GM12878 (cell line): ENCODE data around the gene B9D2. TPM values are rescaled to one million over a fixed set of nuclear protein-coding genes. Genes with fewer than 3 reads are reported as not detected.

ENCODE experiments used
- ATAC-seq: fragments of 200-7000 bp; cut with Tn5 transposase; 3 replicates; pipeline ENCODE4 v1.9.1; 2020; ENCODE audit warnings: mild to moderate bottlenecking, moderate library complexity
- BruUV-seq: library from RNA; stranded (reverse); fragments of 400-500 nt; replicated peaks from 2 replicates; lab custom pipeline; 2021; lab: Mats Ljungman, UMichigan
- CTCF ChIA-PET: fragments of 300-600 bp; sonication (Branson Sonifier 250); formaldehyde crosslinking; extraction: SDS; loops from one replicate; lab custom pipeline; 2021; ENCODE audit warnings: inconsistent platforms; lab: Yijun Ruan, JAX
- POLR2A ChIA-PET: fragments of 350-600 bp; formaldehyde crosslinking; extraction: SDS; loops from one replicate; lab custom pipeline; 2021; ENCODE audit warnings: inconsistent platforms; lab: Charles Lee
- RAD21 ChIA-PET: fragments of 300-600 bp; sonication (Branson Sonifier 250); formaldehyde crosslinking; loops from one replicate; lab custom pipeline; 2023; ENCODE audit warnings: antibody characterized with exemption; ENCODE audit not compliant: unreplicated experiment; lab: Charles Lee
- SMC1A ChIA-PET: fragments of 300-600 bp; sonication (Branson Sonifier 250); formaldehyde crosslinking; loops from one replicate; lab custom pipeline; 2023; ENCODE audit not compliant: unreplicated experiment, uncharacterized antibody; lab: Charles Lee
- DNase-seq: peaks from one replicate; pipeline ENCODE4 v3.0.0-alpha.2; 2011; ENCODE audit warnings: low read depth, low spot score
- FAIRE-seq: peaks from 3 replicates; lab custom pipeline; 2011; peaks lifted over from hg19 to GRCh38; lab: Jason Lieb, UNC
- H2AFZ ChIP-seq: 2 replicates; pipeline ENCODE4 v1.6.0; 2011; ENCODE audit warnings: low read depth, low read length, control low read depth; ENCODE audit not compliant: control insufficient read depth
- H3K27ac ChIP-seq: 2 replicates; pipeline ENCODE4 v1.5.1; 2011; ENCODE audit warnings: control low read depth; ENCODE audit not compliant: control insufficient read depth, insufficient read depth
- H3K27me3 ChIP-seq, 2 experiments: replicated peaks in 1 of 2; 2 replicates each; pipeline versions ENCODE4 v1.6.0 to v1.6.1; 2011; ENCODE audit warnings: low read length in 1 of 2; ENCODE audit not compliant: control insufficient read depth in 2 of 2, insufficient read depth in 2 of 2
- H3K36me3 ChIP-seq, 2 experiments: 2 replicates each; pipeline ENCODE4 v1.5.1; 2011; ENCODE audit warnings: low read length in 1 of 2; ENCODE audit not compliant: control insufficient read depth in 2 of 2, insufficient read depth in 2 of 2
- H3K4me1 ChIP-seq: 2 replicates; pipeline ENCODE4 v1.6.1; 2011; ENCODE audit warnings: mild to moderate bottlenecking, low read length, moderate library complexity, mixed read lengths; ENCODE audit not compliant: control insufficient read depth, insufficient read depth
- H3K4me2 ChIP-seq: 2 replicates; pipeline ENCODE4 v1.6.0; 2011; ENCODE audit warnings: control low read depth; ENCODE audit not compliant: control insufficient read depth, insufficient read depth
- H3K4me3 ChIP-seq: fragments of 200-600 bp; sonication (generic); 2 replicates; pipeline ENCODE4 v1.5.1; 2016
- H3K79me2 ChIP-seq: 2 replicates; pipeline ENCODE4 v1.6.0; 2011; ENCODE audit warnings: low read length; ENCODE audit not compliant: control insufficient read depth, insufficient read depth
- H3K9ac ChIP-seq: 2 replicates; pipeline ENCODE4 v1.8.0; 2011; ENCODE audit warnings: low read length, control low read depth, mixed read lengths; ENCODE audit not compliant: control insufficient read depth, insufficient read depth
- H3K9me3 ChIP-seq: replicated peaks from 3 replicates; pipeline ENCODE4 v1.5.1; 2011; ENCODE audit warnings: mild to moderate bottlenecking, low read length; ENCODE audit not compliant: control insufficient read depth, insufficient read depth
- H4K20me1 ChIP-seq: 2 replicates; pipeline ENCODE4 v1.6.0; 2011; ENCODE audit not compliant: control insufficient read depth, insufficient read depth
- BACH1 ChIP-seq: fragments of 450-650 bp; IDR thresholded peaks from 2 replicates; pipeline ENCODE4 v1.6.1; 2017; ENCODE audit warnings: mild to moderate bottlenecking, borderline replicate concordance
- BHLHE40 ChIP-seq, 2 experiments: fragments of 450-650 bp in 1 of 2; IDR thresholded peaks; 2 replicates each; pipeline ENCODE4 v1.6.1; 2011 to 2017; ENCODE audit warnings: low read depth in 2 of 2, borderline replicate concordance in 1 of 2, improper control_type of control experiment in 1 of 2, low read length in 1 of 2, mild to moderate bottlenecking in 1 of 2
- CEBPB ChIP-seq, 2 experiments: fragments of 150-350 bp in 1 of 2; IDR thresholded peaks; 2 replicates each; pipeline ENCODE4 v1.6.1; 2012 to 2014; ENCODE audit warnings: low read depth in 2 of 2, low read length in 2 of 2, borderline replicate concordance in 1 of 2, inconsistent platforms in 1 of 2
- EED ChIP-seq: sonication (generic); IDR thresholded peaks from 2 replicates; pipeline ENCODE4 v1.6.1; 2016; ENCODE audit warnings: antibody characterized with exemption, low read depth
- FOXM1 ChIP-seq: IDR thresholded peaks from 2 replicates; pipeline ENCODE4 v1.6.1; 2012; ENCODE audit warnings: low read depth, mild to moderate bottlenecking, inconsistent platforms, low read length, moderate library complexity
- NFIC ChIP-seq: IDR thresholded peaks from 2 replicates; pipeline ENCODE4 v1.6.1; 2012; ENCODE audit warnings: low read depth, mild to moderate bottlenecking, inconsistent platforms, low read length, moderate library complexity
- NFYB ChIP-seq: IDR thresholded peaks from 2 replicates; pipeline ENCODE4 v1.6.1; 2011; ENCODE audit warnings: low read depth, mild to moderate bottlenecking, low read length, improper control_type of control experiment, moderate library complexity; ENCODE audit not compliant: insufficient read depth
- NR2F1 ChIP-seq: fragments of 450-650 bp; conservative IDR thresholded peaks from 2 replicates; pipeline ENCODE4 v1.6.1; 2017; ENCODE audit warnings: mild to moderate bottlenecking
- POLR2A ChIP-seq: IDR thresholded peaks from 2 replicates; pipeline ENCODE4 v1.6.1; 2011; ENCODE audit warnings: low read depth, mild to moderate bottlenecking, low read length
- POLR2AphosphoS5 ChIP-seq: IDR thresholded peaks from 2 replicates; pipeline ENCODE4 v1.6.1; 2011; ENCODE audit warnings: mild to moderate bottlenecking, low read length, inconsistent platforms
- RAD51 ChIP-seq: fragments of 450-650 bp; IDR thresholded peaks from 2 replicates; pipeline ENCODE4 v1.6.1; 2016; ENCODE audit warnings: moderate library complexity, mild to moderate bottlenecking, inconsistent platforms
- RBBP5 ChIP-seq: fragments of 200-600 bp; sonication (generic); conservative IDR thresholded peaks from 2 replicates; pipeline ENCODE4 v1.6.1; 2016
- RUNX3 ChIP-seq: IDR thresholded peaks from 2 replicates; pipeline ENCODE4 v1.6.1; 2012; ENCODE audit warnings: low read length, inconsistent platforms
- SPI1 ChIP-seq: IDR thresholded peaks from 2 replicates; pipeline ENCODE4 v1.6.1; 2011; ENCODE audit warnings: low read depth, mild to moderate bottlenecking, low read length, moderate library complexity, borderline replicate concordance; ENCODE audit not compliant: insufficient read depth
- SREBF2 ChIP-seq: IDR thresholded peaks from 2 replicates; pipeline ENCODE4 v1.6.1; 2012; ENCODE audit warnings: mild to moderate bottlenecking, low read length
- STAT3 ChIP-seq: IDR thresholded peaks from 2 replicates; pipeline ENCODE4 v1.6.1; 2011; ENCODE audit warnings: low read depth, low read length, improper control_type of control experiment
- SUZ12 ChIP-seq: fragments of 200-600 bp; sonication (generic); IDR thresholded peaks from one replicate; pipeline ENCODE4 v1.6.1; 2018; ENCODE audit warnings: antibody characterized with exemption, mild to moderate bottlenecking; ENCODE audit not compliant: unreplicated experiment
- ZBTB40 ChIP-seq: fragments of 450-650 bp; IDR thresholded peaks from 2 replicates; pipeline ENCODE4 v1.6.1; 2016; ENCODE audit warnings: mild to moderate bottlenecking, moderate library complexity, borderline replicate concordance
- WGBS: methylation state at CpG from one replicate; pipeline ENCODE4 v1.1.6; 2016; ENCODE audit warnings: low lambda C conversion rate; ENCODE audit not compliant: insufficient replicate concordance, insufficient coverage; ENCODE audit errors: missing lambda C conversion rate; 5-methylcytosine and 5-hydroxymethylcytosine counted together
- in situ Hi-C: fragments of 300-500 bp; cut with MboI; formaldehyde crosslinking; loops from 9 replicates; pipeline ENCODE4 v1.14.3; 2018; ENCODE audit warnings: mixed read lengths
- intact Hi-C: fragments of 100-400 bp; cut with micrococcal nuclease; formaldehyde crosslinking; loops from one replicate; pipeline ENCODE4 v1.14.2; 2022; ENCODE audit not compliant: unreplicated experiment
- polyA plus RNA-seq, 11 experiments: library from polyadenylated mRNA; depleted of rRNA in 4 of 11; unstranded in 6 of 11; stranded (reverse) in 5 of 11; fragments of >200 nt; fragmentation: Nextera tagmentation in 4 of 11; fragmentation: Illumina TruSeq in 1 of 11; extraction: Ambion mirVana in 4 of 11; extraction: Trizol in 1 of 11; gene quantifications; 1 replicate in 1 of 11; 2 replicates in 10 of 11; pipeline versions ENCODE4 v1.2.1 to v1.2.3, GENCODE V29; 2011 to 2016; ENCODE audit warnings: inconsistent platforms in 2 of 11, missing spikeins in 2 of 11, low read depth in 1 of 11
- total RNA-seq, 4 experiments: library from RNA; depleted of rRNA in 3 of 4; stranded (reverse); fragments of >200 nt in 3 of 4; fragmentation: Illumina TruSeq in 1 of 4; extraction: Trizol in 1 of 4; gene quantifications; 2 replicates each; pipeline versions ENCODE4 v1.2.1 to v1.2.3, GENCODE V29; 2013 to 2021
- TF ChIP-seq, protein P1 (sequence below): fragments of 450-650 bp; IDR thresholded peaks from 2 replicates; pipeline ENCODE4 v1.6.1; 2017; ENCODE audit warnings: low read depth, mild to moderate bottlenecking, moderate library complexity

Gene B9D2
- total and polyA plus RNA-seq, 10 of the 15 experiments (the other 5 are each of a cell fraction or from before 2014, with no cell fraction given): 2.4 to 12.4 (median 5.0) TPM

DNA sequence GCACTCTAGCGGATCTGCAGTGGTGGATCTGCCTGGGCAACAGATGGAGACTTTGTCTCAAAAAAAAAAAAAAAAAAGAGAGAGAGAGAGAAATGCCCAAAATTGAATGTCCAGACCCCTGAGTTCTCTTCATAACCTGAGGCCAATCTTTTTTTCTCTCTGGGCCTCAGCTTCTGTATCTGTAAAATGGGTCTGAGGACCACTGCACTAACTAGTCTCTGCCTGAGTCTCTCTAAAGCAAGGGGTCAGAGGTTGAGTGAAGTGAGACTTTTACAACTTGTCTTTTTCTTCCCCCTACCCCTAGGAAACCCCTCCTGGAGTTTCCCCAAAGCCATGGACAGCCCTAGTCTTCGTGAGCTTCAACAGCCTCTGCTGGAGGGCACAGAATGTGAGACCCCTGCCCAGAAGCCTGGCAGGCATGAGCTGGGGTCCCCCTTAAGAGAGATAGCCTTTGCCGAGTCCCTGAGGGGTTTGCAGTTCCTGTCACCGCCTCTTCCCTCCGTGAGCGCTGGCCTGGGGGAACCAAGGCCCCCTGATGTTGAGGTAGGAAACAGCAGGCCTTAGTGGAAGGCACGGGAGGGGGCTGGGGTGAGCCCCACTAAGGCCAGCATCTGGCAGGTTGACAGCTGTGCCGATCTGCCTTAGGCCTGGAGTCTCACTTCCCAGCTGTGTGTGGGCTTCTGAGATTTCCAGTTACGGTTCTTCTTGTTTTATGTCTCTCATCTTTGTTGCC is 14.2 kb upstream of the B9D2 start:
- Histone ChIP-seq H3K4me1 (peaks cover 21% of the 10 kb centered on the region), H3K9ac (peak overlapping the region; percentile 53; the same call in 1 of the 2 replicates), H3K79me2 (no peaks in the 10 kb centered on the region), H3K27me3 (no peaks in the 10 kb centered on the region), H3K9me3 (no peaks in the 10 kb centered on the region), H3K4me2 (peak overlapping the region; percentile 64), H2AFZ (peak overlapping the region; percentile 58; the same call in 1 of the 2 replicates), H3K4me3 (no peak overlapping the region), H3K27ac (peak overlapping the region; percentile 79), H4K20me1 (no peaks in the 10 kb centered on the region), H3K36me3 (peaks cover 0 to 3% of the 10 kb centered on the region in 2 experiments; a peak in 2 of 4 replicates)
- ATAC-seq: peak; percentile 96
- RAD21 ChIA-PET: interaction anchor here (0.9 to 1.4 kb wide), 3 partner anchors 14 to 114 kb away, joined by 3 to 6 read pairs (median 4); partner anchors contain the start of genes B9D2 and HNRNPUL1
- CTCF ChIA-PET: interaction anchor here (0.6 to 1.6 kb wide), 6 partner anchors 10 to 111 kb away, joined by 3 to 7 read pairs (median 4); no protein-coding TSS in a partner anchor
- POLR2A ChIA-PET: interaction anchor here (0.8 to 2.5 kb wide), 5 partner anchors 12 to 30 kb away, joined by 3 to 20 read pairs (median 7); partner anchors contain the start of gene B9D2
- WGBS: 19% methylated on average over 9 of the region's 9 CpGs
- no TSS peak for BruUV-seq
- in situ Hi-C loops (no loop called here), intact Hi-C loops (no loop called here)
- DNase-seq: no peak
- SMC1A ChIA-PET: interaction anchor here (0.7 to 4.8 kb wide), 5 partner anchors 10 to 173 kb away, joined by 3 to 24 read pairs (median 4); partner anchors contain the start of gene B9D2
- FAIRE-seq: peak; percentile 49
- TF ChIP-seq CEBPB (IDR thresholded peaks at IDR 0.05; ENCODE audit: borderline replicate concordance in 1 of 2, low read depth in 2 of 2, low read length in 2 of 2): no peak
- TF ChIP-seq STAT3: no peak
- no peak for TF ChIP-seq NFIC
- no peak for TF ChIP-seq POLR2A
- TF ChIP-seq RBBP5: no peak
- TF ChIP-seq RUNX3: peak; percentile 14; the same call in 1 of the 2 replicates
- TF ChIP-seq RAD51: no peak
- TF ChIP-seq BACH1: no peak
- no peak for TF ChIP-seq POLR2AphosphoS5
- no peak for TF ChIP-seq SREBF2
- no peak for TF ChIP-seq FOXM1
- no peak for TF ChIP-seq SUZ12
- TF ChIP-seq NFYB: no peak
- TF ChIP-seq EED: no peak
- TF ChIP-seq NR2F1: 0 out of 2 replicates have a peak, but pooled peaks have one; percentile 44
- no peak for TF ChIP-seq ZBTB40
- TF ChIP-seq BHLHE40 (IDR thresholded peaks at IDR 0.05; ENCODE audit: borderline replicate concordance in 1 of 2, low read depth in 2 of 2, low read length in 1 of 2): no peak
- TF ChIP-seq, protein P1, sequence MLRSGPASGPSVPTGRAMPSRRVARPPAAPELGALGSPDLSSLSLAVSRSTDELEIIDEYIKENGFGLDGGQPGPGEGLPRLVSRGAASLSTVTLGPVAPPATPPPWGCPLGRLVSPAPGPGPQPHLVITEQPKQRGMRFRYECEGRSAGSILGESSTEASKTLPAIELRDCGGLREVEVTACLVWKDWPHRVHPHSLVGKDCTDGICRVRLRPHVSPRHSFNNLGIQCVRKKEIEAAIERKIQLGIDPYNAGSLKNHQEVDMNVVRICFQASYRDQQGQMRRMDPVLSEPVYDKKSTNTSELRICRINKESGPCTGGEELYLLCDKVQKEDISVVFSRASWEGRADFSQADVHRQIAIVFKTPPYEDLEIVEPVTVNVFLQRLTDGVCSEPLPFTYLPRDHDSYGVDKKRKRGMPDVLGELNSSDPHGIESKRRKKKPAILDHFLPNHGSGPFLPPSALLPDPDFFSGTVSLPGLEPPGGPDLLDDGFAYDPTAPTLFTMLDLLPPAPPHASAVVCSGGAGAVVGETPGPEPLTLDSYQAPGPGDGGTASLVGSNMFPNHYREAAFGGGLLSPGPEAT: no peak
- peak; percentile 40; the same call in 1 of the 2 replicates for TF ChIP-seq SPI1
